Measurements from ENCODE around the gene GJD4.

GJD4 gene

DNA sequence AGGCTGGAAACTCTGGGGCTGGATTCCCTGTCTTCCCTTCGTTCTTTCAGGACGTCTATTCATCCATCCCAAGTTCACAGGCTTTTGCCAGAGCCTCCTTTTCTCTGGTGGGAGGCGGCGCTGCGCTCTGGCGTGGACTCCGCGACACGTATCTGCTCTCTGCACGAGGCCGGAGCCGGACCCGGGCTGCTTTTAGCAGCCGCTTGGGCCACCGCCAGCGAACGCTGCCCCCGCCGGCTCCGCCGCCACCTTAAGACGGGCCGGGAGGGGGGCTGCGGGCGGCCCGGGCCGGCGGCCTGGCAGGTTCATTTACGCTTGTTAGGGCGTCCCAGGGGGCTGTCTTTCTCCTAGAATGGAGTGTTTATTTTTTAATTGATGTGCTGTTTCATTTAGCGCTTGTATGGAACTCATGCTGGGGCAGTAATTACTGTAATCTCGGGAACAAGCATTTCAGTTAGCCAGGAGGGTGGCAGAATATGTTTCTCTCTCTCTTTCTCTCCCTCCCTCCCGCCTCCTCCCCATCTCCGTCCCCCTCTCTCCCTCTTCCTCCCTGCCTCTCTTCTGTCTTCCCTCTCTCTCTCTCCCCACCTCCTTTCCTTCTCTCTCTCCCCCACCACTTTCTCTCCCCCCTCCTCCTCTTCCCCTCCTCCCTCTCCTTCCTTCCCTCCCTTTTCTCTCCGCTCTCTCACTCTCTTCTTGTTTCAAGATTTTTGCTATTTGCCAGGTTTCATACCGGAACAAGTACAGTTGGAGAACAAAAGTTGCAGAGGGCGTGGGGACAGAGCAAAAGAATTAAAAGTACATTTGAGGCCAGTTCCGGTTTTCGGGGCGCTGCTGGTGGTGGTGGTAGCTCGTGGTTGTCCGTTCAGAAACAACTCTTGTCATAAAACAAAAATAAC is 38.3 kb downstream of the GJD4 start:
- Histone ChIP-seq H3K27me3 (replicated peaks; ENCODE audit: control insufficient read depth, insufficient read depth, low read length) (no peaks in the 10 kb centered on the region; the same call in 1 of the 2 replicates), H3K36me3 (ENCODE audit: control insufficient read depth, insufficient read depth, low read length) (no peaks in the 10 kb centered on the region), H3K4me3 (replicated peaks; ENCODE audit: low read depth, low read length) (peak overlapping the region; percentile 28)
- DNase-seq (ENCODE audit: extremely low read depth, insufficient read length) = peak; percentile 20
- TF ChIP-seq, protein P1, sequence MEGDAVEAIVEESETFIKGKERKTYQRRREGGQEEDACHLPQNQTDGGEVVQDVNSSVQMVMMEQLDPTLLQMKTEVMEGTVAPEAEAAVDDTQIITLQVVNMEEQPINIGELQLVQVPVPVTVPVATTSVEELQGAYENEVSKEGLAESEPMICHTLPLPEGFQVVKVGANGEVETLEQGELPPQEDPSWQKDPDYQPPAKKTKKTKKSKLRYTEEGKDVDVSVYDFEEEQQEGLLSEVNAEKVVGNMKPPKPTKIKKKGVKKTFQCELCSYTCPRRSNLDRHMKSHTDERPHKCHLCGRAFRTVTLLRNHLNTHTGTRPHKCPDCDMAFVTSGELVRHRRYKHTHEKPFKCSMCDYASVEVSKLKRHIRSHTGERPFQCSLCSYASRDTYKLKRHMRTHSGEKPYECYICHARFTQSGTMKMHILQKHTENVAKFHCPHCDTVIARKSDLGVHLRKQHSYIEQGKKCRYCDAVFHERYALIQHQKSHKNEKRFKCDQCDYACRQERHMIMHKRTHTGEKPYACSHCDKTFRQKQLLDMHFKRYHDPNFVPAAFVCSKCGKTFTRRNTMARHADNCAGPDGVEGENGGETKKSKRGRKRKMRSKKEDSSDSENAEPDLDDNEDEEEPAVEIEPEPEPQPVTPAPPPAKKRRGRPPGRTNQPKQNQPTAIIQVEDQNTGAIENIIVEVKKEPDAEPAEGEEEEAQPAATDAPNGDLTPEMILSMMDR (IDR thresholded peaks at IDR 0.05; ENCODE audit: insufficient read depth, low read length, poor library complexity, severe bottlenecking) = no peak

DNA sequence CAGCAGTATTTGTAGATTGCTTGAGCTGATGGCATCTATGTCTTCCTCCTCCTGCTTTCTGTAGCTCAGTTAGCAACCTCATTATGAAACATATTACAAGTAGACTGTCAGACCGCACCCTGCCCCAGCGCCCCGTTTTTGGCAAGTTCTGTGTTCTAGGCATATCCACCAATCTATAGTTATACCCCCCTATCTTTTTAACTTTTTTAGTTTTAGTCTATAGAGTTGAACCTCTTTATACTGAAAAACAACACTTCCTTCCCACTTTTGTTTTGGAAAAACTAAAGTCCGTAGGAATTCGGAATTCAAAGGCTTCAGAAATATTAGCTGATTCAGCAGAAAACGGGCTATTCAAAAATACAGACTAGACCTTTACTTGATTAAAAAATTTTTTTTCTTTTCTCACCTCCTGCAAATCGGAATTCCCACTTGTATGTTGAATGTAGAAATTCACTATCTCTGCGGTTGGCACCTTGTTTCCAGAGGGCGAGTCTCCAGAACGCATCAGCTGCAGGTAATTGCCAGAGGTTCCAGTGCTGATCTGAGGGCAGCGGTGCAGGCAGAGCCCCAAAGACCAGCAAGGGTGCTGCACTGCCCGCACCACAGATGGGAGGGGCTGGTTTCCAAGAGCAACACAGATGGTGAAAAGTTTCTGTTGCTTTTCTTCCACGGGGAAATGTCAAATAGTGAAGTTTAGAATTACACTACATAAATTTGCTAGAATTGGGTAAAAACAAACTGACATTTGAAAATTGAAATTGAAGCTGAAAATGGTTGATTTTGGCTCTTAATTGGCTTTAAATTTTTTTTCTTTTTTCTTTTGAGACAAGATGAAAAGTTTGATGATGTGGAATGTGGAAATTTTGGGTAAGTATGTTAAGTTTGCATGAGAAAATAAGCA is 39.2 kb downstream of the GJD4 start:
- peak; percentile 22 for DNase-seq (ENCODE audit: extremely low read depth, insufficient read length)
- no peaks in the 10 kb centered on the region for H3K36me3 ChIP-seq (ENCODE audit: control insufficient read depth, insufficient read depth, low read length)
- H3K4me3 ChIP-seq (replicated peaks; ENCODE audit: low read depth, low read length) = no peak overlapping the region; the same call in 1 of the 2 replicates
- TF ChIP-seq, protein P1 (IDR thresholded peaks at IDR 0.05; ENCODE audit: insufficient read depth, low read length, poor library complexity, severe bottlenecking) = no peak
- H3K27me3 ChIP-seq (replicated peaks; ENCODE audit: control insufficient read depth, insufficient read depth, low read length) = no peaks in the 10 kb centered on the region; the same call in 1 of the 2 replicates

GRCh38 chr10:35650894-35651293 is 45.8 kb downstream of the GJD4 start:
- Histone ChIP-seq H3K4me3 (replicated peaks; ENCODE audit: low read depth, low read length) (no peak overlapping the region), H3K36me3 (ENCODE audit: control insufficient read depth, insufficient read depth, low read length) (no peaks in the 10 kb centered on the region), H3K27me3 (replicated peaks; ENCODE audit: control insufficient read depth, insufficient read depth, low read length) (no peaks in the 10 kb centered on the region)
- TF ChIP-seq, protein P1 (IDR thresholded peaks at IDR 0.05; ENCODE audit: insufficient read depth, low read length, poor library complexity, severe bottlenecking) = no peak
- no peak for DNase-seq (ENCODE audit: extremely low read depth, insufficient read length)

GRCh38 chr10:35652824-35653223 is 47.7 kb downstream of the GJD4 start:
- Histone ChIP-seq H3K27me3 (replicated peaks; ENCODE audit: control insufficient read depth, insufficient read depth, low read length) (no peaks in the 10 kb centered on the region), H3K36me3 (ENCODE audit: control insufficient read depth, insufficient read depth, low read length) (no peaks in the 10 kb centered on the region), H3K4me3 (replicated peaks; ENCODE audit: low read depth, low read length) (no peak overlapping the region)
- no peak for DNase-seq (ENCODE audit: extremely low read depth, insufficient read length)
- TF ChIP-seq, protein P1 (IDR thresholded peaks at IDR 0.05; ENCODE audit: insufficient read depth, low read length, poor library complexity, severe bottlenecking) = no peak

- H3K4me3 ChIP-seq (replicated peaks; ENCODE audit: low read depth, low read length) = no peak overlapping the region
- no peaks in the 10 kb centered on the region for H3K27me3 ChIP-seq (replicated peaks; ENCODE audit: control insufficient read depth, insufficient read depth, low read length)
- DNase-seq (ENCODE audit: extremely low read depth, insufficient read length) = no peak
- H3K36me3 ChIP-seq (ENCODE audit: control insufficient read depth, insufficient read depth, low read length) = no peaks in the 10 kb centered on the region
- TF ChIP-seq, protein P1 (IDR thresholded peaks at IDR 0.05; ENCODE audit: insufficient read depth, low read length, poor library complexity, severe bottlenecking) = no peak
Measured at GRCh38 chr10:35657621-35658020, 52.5 kb downstream of the GJD4 start.
